Naive thymus-derived CD4-positive, alpha-beta T cell (primary cell): ENCODE measurements around the gene STUM. TPM values are rescaled to one million over a fixed set of nuclear protein-coding genes. Genes with fewer than 3 reads are reported as not detected.

ENCODE experiments used
- ATAC-seq: fragments of 150-1000 bp; cut with Tn5 transposase; 2 replicates; pipeline ENCODE4 v1.10.0; 2021; ENCODE audit warnings: mild to moderate bottlenecking, moderate library complexity
- CTCF ChIA-PET: fragments of 350-600 bp; sonication (Branson Sonifier 250); formaldehyde crosslinking; loops from one replicate; lab custom pipeline; 2021; ENCODE audit warnings: antibody characterized with exemption; lab: Charles Lee
- POLR2A ChIA-PET: fragments of 350-600 bp; sonication (Branson Sonifier 250); formaldehyde crosslinking; loops from one replicate; lab custom pipeline; 2021; ENCODE audit warnings: antibody characterized with exemption, inconsistent platforms; lab: Charles Lee
- DNase-seq, 9 donors: peaks; one replicate each; pipeline versions ENCODE4 v3.0.0 to v3.0.0-alpha.2; 2020 to 2022; ENCODE audit warnings: mixed read lengths in 1 of 9
- H3K27ac ChIP-seq: one replicate; pipeline ENCODE4 v1.7.0; 2013; ENCODE audit warnings: mild to moderate bottlenecking, low read depth, low read length, moderate library complexity
- H3K27me3 ChIP-seq, 2 donors: one replicate each; pipeline ENCODE4 v1.7.0; 2013; ENCODE audit warnings: low read length in 2 of 2, mild to moderate bottlenecking in 2 of 2, moderate library complexity in 2 of 2; ENCODE audit not compliant: control insufficient read depth in 2 of 2, insufficient read depth in 2 of 2
- H3K36me3 ChIP-seq, 3 experiments: 1 replicate in 2 of 3; 2 replicates in 1 of 3; pipeline ENCODE4 v1.7.0; 2013; ENCODE audit warnings: low read length in 3 of 3, mild to moderate bottlenecking in 3 of 3, moderate library complexity in 1 of 3; ENCODE audit not compliant: insufficient read depth in 3 of 3, control insufficient read depth in 2 of 3
- H3K4me1 ChIP-seq, 2 donors: one replicate each; pipeline ENCODE4 v1.7.0; 2013; ENCODE audit warnings: low read length in 2 of 2, mild to moderate bottlenecking in 2 of 2, moderate library complexity in 1 of 2; ENCODE audit not compliant: control insufficient read depth in 2 of 2, insufficient read depth in 2 of 2
- H3K4me3 ChIP-seq: 2 replicates; pipeline ENCODE4 v1.7.0; 2013; ENCODE audit warnings: mild to moderate bottlenecking, low read length
- H3K9me3 ChIP-seq, 3 experiments: 1 replicate in 2 of 3; 2 replicates in 1 of 3; pipeline ENCODE4 v1.7.0; 2013; ENCODE audit warnings: low read length in 3 of 3; ENCODE audit not compliant: control insufficient read depth in 2 of 3
- H3K27ac Mint-ChIP-seq, 9 donors: one replicate each; pipeline ENCODE4 v1.8.0; 2020 to 2022; ENCODE audit warnings: mixed read lengths in 9 of 9, mild to moderate bottlenecking in 8 of 9, moderate library complexity in 5 of 9, inconsistent platforms in 2 of 9
- H3K27me3 Mint-ChIP-seq, 5 donors: one replicate each; pipeline ENCODE4 v1.8.0; 2021 to 2022; ENCODE audit warnings: mixed read lengths in 5 of 5, mild to moderate bottlenecking in 1 of 5
- H3K36me3 Mint-ChIP-seq, 5 donors: one replicate each; pipeline ENCODE4 v1.8.0; 2020 to 2022; ENCODE audit warnings: mixed read lengths in 5 of 5, mild to moderate bottlenecking in 3 of 5, inconsistent platforms in 1 of 5
- H3K4me1 Mint-ChIP-seq, 7 donors: one replicate each; pipeline ENCODE4 v1.8.0; 2020 to 2022; ENCODE audit warnings: mixed read lengths in 7 of 7, mild to moderate bottlenecking in 3 of 7, inconsistent platforms in 1 of 7
- H3K4me3 Mint-ChIP-seq, 10 donors: one replicate each; pipeline ENCODE4 v1.8.0; 2020 to 2022; ENCODE audit warnings: mild to moderate bottlenecking in 10 of 10, mixed read lengths in 10 of 10, moderate library complexity in 6 of 10, inconsistent platforms in 2 of 10
- H3K9me3 Mint-ChIP-seq, 11 donors: one replicate each; pipeline ENCODE4 v1.8.0; 2020 to 2022; ENCODE audit warnings: mixed read lengths in 11 of 11, mild to moderate bottlenecking in 4 of 11, inconsistent platforms in 1 of 11, moderate library complexity in 1 of 11
- intact Hi-C, 2 donors: fragments of 100-400 bp; cut with micrococcal nuclease; formaldehyde crosslinking; loops; one replicate each; pipeline ENCODE4 v1.15.1; 2023
- polyA plus RNA-seq, 2 donors: library from polyadenylated mRNA; unstranded; fragments of 300-500 nt; fragmentation: Illumina TruSeq; gene quantifications; one replicate each; pipeline ENCODE4 v1.2.3, GENCODE V29; 2021
- total RNA-seq, 6 experiments: library from RNA in 5 of 6; stranded (reverse) in 5 of 6; gene quantifications; 1 replicate in 5 of 6; 2 replicates in 1 of 6; pipeline ENCODE4 v1.2.3 and lab custom pipeline; 2021 to 2026

Gene STUM
- total and polyA plus RNA-seq, 7 experiments from 2014 or later = not detected

DNA sequence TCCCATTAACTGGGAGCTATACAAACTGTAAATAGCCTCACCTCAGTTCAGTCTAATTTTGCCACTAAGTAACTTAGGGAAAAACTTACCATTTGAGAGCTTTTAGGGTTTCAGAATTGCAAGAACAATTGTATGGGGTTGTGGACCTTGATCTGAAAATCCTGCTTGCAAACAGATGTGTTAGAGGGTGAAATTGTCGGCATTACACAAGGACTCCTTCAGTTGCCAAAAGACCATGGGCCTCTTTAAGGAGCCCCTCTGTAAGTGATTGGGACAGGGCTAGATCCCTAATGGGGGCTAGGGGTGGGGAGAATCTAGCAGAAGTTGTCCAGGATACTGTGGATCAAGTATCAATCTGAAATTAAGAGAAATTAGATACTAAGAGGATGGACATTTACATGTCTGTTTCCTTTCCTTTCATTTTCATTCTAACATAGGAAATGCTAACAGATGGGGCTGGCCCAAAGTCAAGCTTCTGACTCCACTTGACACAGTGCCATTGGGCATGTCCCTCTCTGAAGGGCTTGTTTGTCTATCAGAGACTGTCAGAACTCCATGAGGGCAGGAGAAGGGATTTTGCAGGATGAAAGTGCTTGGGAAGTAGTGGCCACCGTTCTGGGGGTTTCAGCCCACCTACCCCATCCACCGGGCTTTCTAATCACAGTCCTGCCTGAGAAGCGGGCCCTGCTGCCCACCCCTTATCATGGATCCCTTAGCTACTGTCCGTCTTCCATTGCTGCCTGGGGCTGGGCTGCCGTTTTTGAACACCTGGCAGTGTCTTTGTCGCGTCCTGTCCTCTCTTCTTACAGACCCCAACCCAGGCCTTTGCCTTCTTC, 54.7 kb downstream of the STUM start:
- POLR2A ChIA-PET = no interaction called here
- Histone ChIP-seq H3K4me3 (no peak overlapping the region), H3K9me3 (no peaks in the 10 kb centered on the region), H3K27me3 (no peaks in the 10 kb centered on the region), H3K27ac (no peak overlapping the region), H3K36me3 (no peaks in the 10 kb centered on the region), H3K4me1 (no peaks in the 10 kb centered on the region)
- DNase-seq = no peak
- intact Hi-C loops = loop anchor here in 1 of 2 donors (10.0 kb wide), 1 partner anchor 478 kb away; no protein-coding TSS in a partner anchor
- no peak overlapping the region for H3K4me3 Mint-ChIP-seq
- peaks cover 0 to 10% (median 5%) of the 10 kb centered on the region in 5 donors for H3K27me3 Mint-ChIP-seq
- peaks cover 0 to 6% (median 0%) of the 10 kb centered on the region in 7 donors for H3K4me1 Mint-ChIP-seq
- CTCF ChIA-PET = interaction anchor here (1.3 kb wide), 1 partner anchor 22 kb away, joined by 4 read pairs; no protein-coding TSS in a partner anchor
- no peak for ATAC-seq
- peaks cover 0 to 3% (median 0%) of the 10 kb centered on the region in 11 donors for H3K9me3 Mint-ChIP-seq
- no peaks in the 10 kb centered on the region for H3K36me3 Mint-ChIP-seq
- H3K27ac Mint-ChIP-seq = no peak overlapping the region

DNA sequence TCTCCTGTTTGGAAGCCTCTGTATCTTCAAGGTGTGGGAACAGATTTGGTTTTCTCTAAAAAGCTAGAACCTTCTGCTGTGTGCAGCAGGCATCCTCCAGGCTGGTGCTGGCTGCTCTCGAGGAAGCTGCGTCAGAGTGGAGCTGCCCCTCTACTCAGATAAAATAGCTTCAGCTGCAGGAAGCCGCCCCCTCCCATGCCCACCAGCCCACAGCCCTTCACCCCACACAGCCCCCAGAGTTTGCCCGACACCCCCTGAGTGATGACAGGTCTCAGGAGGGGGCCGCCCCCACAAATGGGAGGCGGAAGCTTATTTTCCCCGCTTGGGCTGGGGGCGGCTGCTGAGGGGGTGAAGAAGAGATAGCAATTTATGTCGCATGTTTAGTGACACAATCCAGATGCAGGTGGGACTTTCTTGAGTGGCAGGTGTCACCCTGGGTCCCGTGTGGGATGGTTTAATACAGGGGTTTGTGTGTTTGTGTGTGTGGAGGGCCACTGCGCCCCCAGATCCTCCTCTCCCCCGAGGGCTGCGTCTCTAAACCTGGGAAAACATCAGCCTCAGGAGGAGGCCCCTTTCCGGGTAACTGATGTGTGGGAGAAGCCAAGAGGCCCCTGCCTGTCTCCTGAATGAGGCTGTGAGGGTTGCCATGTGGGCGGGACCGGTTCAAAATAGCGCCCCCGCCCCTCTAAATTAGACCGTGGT, 55.4 kb downstream of the STUM start:
- no peaks in the 10 kb centered on the region for H3K9me3 Mint-ChIP-seq
- ChIA-PET CTCF (interaction anchor here (1.3 kb wide), 1 partner anchor 23 kb away, joined by 4 read pairs; no protein-coding TSS in a partner anchor), POLR2A (no interaction called here)
- no peak overlapping the region for H3K27ac ChIP-seq
- H3K9me3 ChIP-seq = no peaks in the 10 kb centered on the region
- peaks cover 0 to 2% (median 0%) of the 10 kb centered on the region in 5 donors for H3K27me3 Mint-ChIP-seq
- no peak overlapping the region for H3K4me3 Mint-ChIP-seq
- no peak for ATAC-seq
- no peaks in the 10 kb centered on the region for H3K27me3 ChIP-seq
- no peaks in the 10 kb centered on the region for H3K36me3 ChIP-seq
- DNase-seq = no peak
- intact Hi-C loops = loop anchor here in 1 of 2 donors (10.0 kb wide), 1 partner anchor 479 kb away; no protein-coding TSS in a partner anchor
- H3K36me3 Mint-ChIP-seq = no peaks in the 10 kb centered on the region
- peak overlapping the region in 1 of 9 donors; percentile 21 for H3K27ac Mint-ChIP-seq
- no peaks in the 10 kb centered on the region for H3K4me1 ChIP-seq
- H3K4me1 Mint-ChIP-seq = peaks cover 0 to 6% (median 0%) of the 10 kb centered on the region in 7 donors
- H3K4me3 ChIP-seq = no peak overlapping the region

DNA sequence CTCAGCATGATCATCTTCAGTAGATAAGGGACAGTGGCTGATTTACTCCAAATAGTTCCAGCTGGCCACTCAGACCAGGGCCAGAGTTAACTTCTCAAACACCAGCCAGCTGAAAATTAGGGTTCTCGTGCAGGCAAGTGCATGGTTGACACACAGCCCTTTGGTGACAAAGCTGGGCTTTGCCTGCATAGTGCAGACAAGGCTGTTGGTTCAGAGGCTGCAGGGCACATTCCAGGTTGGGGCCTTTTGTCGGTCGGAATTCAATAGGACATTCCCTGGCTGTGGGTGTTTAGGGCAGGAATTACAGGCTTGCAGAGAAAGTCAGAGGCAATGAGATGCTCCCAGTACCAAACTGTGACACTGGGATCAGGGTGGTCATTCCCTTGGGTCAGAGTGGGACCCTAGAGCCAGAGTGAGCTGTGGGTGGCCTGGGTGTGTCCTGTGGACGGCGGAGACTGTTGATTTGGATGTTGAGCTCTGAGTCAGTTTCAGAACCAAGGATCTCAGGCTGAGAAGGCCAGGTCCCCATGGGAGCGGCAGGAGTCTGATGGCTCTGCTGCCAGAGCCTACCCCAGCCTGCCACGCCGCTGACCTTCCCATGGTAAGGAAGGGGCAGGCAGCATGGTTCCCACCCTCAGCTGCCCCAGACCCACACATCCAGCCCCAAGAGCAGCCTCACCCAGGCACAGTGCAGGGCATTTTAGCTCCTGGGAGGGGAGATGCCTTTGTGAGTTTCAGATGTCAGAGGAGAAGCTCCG, 56.2 kb downstream of the STUM start:
- Histone ChIP-seq H3K27me3 (no peaks in the 10 kb centered on the region), H3K9me3 (no peaks in the 10 kb centered on the region), H3K4me3 (no peak overlapping the region), H3K36me3 (no peaks in the 10 kb centered on the region), H3K4me1 (no peaks in the 10 kb centered on the region), H3K27ac (no peak overlapping the region)
- H3K4me1 Mint-ChIP-seq = peaks cover 0 to 6% (median 0%) of the 10 kb centered on the region in 7 donors
- no peak overlapping the region for H3K27ac Mint-ChIP-seq
- POLR2A ChIA-PET = interaction anchor here (0.6 kb wide), 1 partner anchor 15 kb away, joined by 3 read pairs; no protein-coding TSS in a partner anchor
- DNase-seq = no peak
- no peaks in the 10 kb centered on the region for H3K9me3 Mint-ChIP-seq
- no peak overlapping the region for H3K4me3 Mint-ChIP-seq
- ATAC-seq = no peak
- CTCF ChIA-PET = no interaction called here
- intact Hi-C loops = loop anchor here in 1 of 2 donors (10.0 kb wide), 1 partner anchor 480 kb away; no protein-coding TSS in a partner anchor
- H3K27me3 Mint-ChIP-seq = peaks cover 0 to 6% (median 0%) of the 10 kb centered on the region in 5 donors
- H3K36me3 Mint-ChIP-seq = peaks cover 0 to 5% (median 0%) of the 10 kb centered on the region in 5 donors

DNA sequence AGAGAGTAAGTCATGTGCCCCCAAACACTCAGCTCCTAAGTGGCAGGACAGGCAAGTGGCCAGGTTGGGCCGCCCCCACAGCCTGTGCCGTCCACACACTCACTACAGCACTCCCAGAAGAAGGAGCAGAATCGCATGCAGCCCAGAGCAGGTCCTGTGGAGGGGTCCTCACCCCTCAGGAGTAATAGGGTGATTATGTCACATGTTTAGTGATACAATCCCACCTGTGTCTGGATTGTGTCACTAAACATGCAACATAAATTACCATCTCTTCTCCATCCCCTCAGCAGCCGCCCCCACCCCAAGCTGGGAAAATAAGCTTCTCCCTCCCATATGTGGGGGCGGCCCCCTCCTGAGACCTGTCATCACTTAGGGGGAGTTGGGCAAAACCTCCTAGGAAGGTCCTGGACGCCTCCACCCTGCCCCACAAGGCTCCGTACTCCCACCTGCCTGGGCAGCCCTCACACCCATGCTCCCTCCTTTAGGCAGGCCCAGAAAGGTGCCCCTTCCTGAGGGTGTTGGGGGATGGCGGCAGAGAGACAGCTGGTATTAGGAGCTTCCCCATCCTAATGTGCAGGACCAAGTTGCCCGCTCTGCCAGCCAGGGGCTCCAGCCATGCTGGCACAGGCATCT, 56.9 kb downstream of the STUM start:
- peaks cover 0 to 5% (median 0%) of the 10 kb centered on the region in 5 donors for H3K36me3 Mint-ChIP-seq
- H3K4me3 Mint-ChIP-seq = no peak overlapping the region
- DNase-seq (no peak), ATAC-seq (no peak)
- no peaks in the 10 kb centered on the region for H3K9me3 Mint-ChIP-seq
- H3K27me3 Mint-ChIP-seq = peaks cover 0 to 6% (median 0%) of the 10 kb centered on the region in 5 donors
- Histone ChIP-seq H3K4me1 (no peaks in the 10 kb centered on the region), H3K36me3 (no peaks in the 10 kb centered on the region), H3K27me3 (no peaks in the 10 kb centered on the region), H3K4me3 (no peak overlapping the region), H3K9me3 (no peaks in the 10 kb centered on the region), H3K27ac (no peak overlapping the region)
- no peak overlapping the region for H3K27ac Mint-ChIP-seq
- ChIA-PET CTCF (interaction anchor here (1.0 kb wide), 1 partner anchor 181 kb away, joined by 4 read pairs; no protein-coding TSS in a partner anchor), POLR2A (interaction anchor here (0.6 kb wide), 1 partner anchor 14 kb away, joined by 3 read pairs; no protein-coding TSS in a partner anchor)
- intact Hi-C loops = loop anchor here in 1 of 2 donors (10.0 kb wide), 1 partner anchor 481 kb away; no protein-coding TSS in a partner anchor
- peaks cover 0 to 6% (median 0%) of the 10 kb centered on the region in 7 donors for H3K4me1 Mint-ChIP-seq

DNA sequence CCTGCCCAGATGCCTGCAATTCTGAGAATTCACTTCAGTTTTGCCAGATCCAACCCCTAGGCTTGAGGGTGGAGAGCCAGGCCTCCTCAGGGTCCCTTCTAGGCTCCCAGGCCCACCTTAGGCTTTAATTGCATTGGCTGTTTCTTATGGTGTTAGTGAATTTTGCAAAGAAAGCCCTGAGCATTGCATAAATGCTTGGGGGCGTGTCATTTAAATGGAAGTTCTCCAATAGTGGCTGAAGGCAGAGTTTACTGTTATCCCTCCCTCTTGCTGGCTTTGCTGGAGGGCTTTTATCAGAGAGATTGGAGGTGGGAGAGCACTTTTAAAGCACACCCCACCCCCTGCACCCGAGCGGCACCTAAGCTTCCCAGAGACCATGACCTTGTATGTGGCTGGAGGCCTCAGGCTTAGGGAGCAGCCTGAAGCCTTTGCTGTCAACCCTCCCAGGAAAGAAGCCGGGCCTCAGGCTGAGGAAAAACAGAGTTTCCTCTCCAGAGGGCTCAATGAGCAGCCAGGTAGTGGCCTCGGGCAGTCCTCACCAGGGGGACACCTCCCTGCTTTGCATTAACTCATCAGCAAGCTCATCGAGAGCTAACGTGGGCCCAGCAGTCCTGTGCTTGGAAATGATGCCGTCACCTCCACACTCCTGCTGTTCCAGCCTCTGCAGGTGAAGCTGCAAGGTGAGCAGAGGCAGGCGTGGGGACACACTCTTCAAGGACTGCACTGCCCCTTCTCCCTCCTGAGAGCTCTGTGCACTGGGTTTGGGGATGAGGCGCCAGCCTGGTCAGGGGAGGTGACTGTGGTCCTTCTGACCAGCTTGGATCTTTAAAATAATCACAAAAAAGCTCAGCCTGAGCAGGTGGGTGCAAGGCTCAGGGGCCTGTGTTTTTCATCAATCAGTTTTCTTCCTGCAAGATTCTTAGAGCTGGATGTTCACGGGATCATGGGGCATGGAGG, 58.0 kb downstream of the STUM start:
- no peak for ATAC-seq
- no peak overlapping the region for H3K27ac Mint-ChIP-seq
- ChIA-PET POLR2A (no interaction called here), CTCF (interaction anchor here (0.6 to 3.4 kb wide), 4 partner anchors 182 to 481 kb away, joined by 3 to 29 read pairs (median 4); no protein-coding TSS in a partner anchor)
- Histone ChIP-seq H3K9me3 (no peaks in the 10 kb centered on the region), H3K4me1 (no peaks in the 10 kb centered on the region), H3K36me3 (no peaks in the 10 kb centered on the region), H3K27me3 (no peaks in the 10 kb centered on the region), H3K4me3 (no peak overlapping the region), H3K27ac (no peak overlapping the region)
- H3K27me3 Mint-ChIP-seq = peaks cover 0 to 6% (median 0%) of the 10 kb centered on the region in 5 donors
- DNase-seq = no peak
- peaks cover 0 to 6% (median 0%) of the 10 kb centered on the region in 7 donors for H3K4me1 Mint-ChIP-seq
- intact Hi-C loops = loop anchor here in 1 of 2 donors (10.0 kb wide), 1 partner anchor 482 kb away; no protein-coding TSS in a partner anchor
- H3K9me3 Mint-ChIP-seq = peaks cover 0 to 1% (median 0%) of the 10 kb centered on the region in 11 donors
- no peak overlapping the region for H3K4me3 Mint-ChIP-seq
- H3K36me3 Mint-ChIP-seq = peaks cover 0 to 5% (median 0%) of the 10 kb centered on the region in 5 donors
